Measurements from ENCODE around the gene PTTG1IP2. TPM values are rescaled to one million over a fixed set of nuclear protein-coding genes. Genes with fewer than 3 reads are reported as not detected.

PTTG1IP2 gene
- total and polyA plus RNA-seq, 7 experiments from 2014 or later: not detected

GRCh38 chr7:90473814-90474213 is 4.4 kb downstream of the PTTG1IP2 start:
- no peaks in the 10 kb centered on the region for H3K4me1 ChIP-seq (ENCODE audit: control insufficient read depth in 2 of 2, insufficient read depth in 2 of 2, low read length in 2 of 2)
- CTCF ChIA-PET: no interaction called here
- H3K36me3 ChIP-seq (ENCODE audit: control insufficient read depth in 2 of 3, insufficient read depth in 3 of 3, low read length in 3 of 3): no peaks in the 10 kb centered on the region
- peaks cover 4 to 44% (median 24%) of the 10 kb centered on the region in 5 donors for H3K27me3 Mint-ChIP-seq
- H3K4me3 Mint-ChIP-seq: no peak overlapping the region
- DNase-seq: no peak
- no peak overlapping the region for H3K27ac ChIP-seq (ENCODE audit: low read depth, low read length)
- intact Hi-C loops (cut with micrococcal nuclease): no loop called here
- no peak overlapping the region for H3K4me3 ChIP-seq (ENCODE audit: low read length)
- H3K27me3 ChIP-seq (ENCODE audit: control insufficient read depth in 2 of 2, insufficient read depth in 2 of 2, low read length in 2 of 2): peaks cover 0 to 4% of the 10 kb centered on the region in 2 donors
- no peaks in the 10 kb centered on the region for H3K9me3 ChIP-seq (ENCODE audit: control insufficient read depth in 2 of 3, low read length in 3 of 3)
- POLR2A ChIA-PET: no interaction called here
- ATAC-seq: no peak
- H3K27ac Mint-ChIP-seq: no peak overlapping the region
- peaks cover 0 to 2% (median 0%) of the 10 kb centered on the region in 7 donors for H3K4me1 Mint-ChIP-seq
- H3K36me3 Mint-ChIP-seq: peaks cover 0 to 5% (median 0%) of the 10 kb centered on the region in 5 donors
- peaks cover 0 to 3% (median 0%) of the 10 kb centered on the region in 11 donors for H3K9me3 Mint-ChIP-seq

- ChIA-PET POLR2A (no interaction called here), CTCF (no interaction called here)
- Mint-ChIP-seq H3K9me3 (peaks cover 0 to 3% (median 0%) of the 10 kb centered on the region in 11 donors), H3K27ac (no peak overlapping the region), H3K27me3 (peaks cover 4 to 40% (median 24%) of the 10 kb centered on the region in 5 donors), H3K36me3 (peaks cover 0 to 5% (median 0%) of the 10 kb centered on the region in 5 donors), H3K4me1 (peaks cover 0 to 2% (median 0%) of the 10 kb centered on the region in 7 donors), H3K4me3 (no peak overlapping the region)
- Histone ChIP-seq H3K27ac (ENCODE audit: low read depth, low read length) (no peak overlapping the region), H3K4me1 (ENCODE audit: control insufficient read depth in 2 of 2, insufficient read depth in 2 of 2, low read length in 2 of 2) (no peaks in the 10 kb centered on the region), H3K9me3 (ENCODE audit: control insufficient read depth in 2 of 3, low read length in 3 of 3) (no peaks in the 10 kb centered on the region), H3K4me3 (ENCODE audit: low read length) (no peak overlapping the region), H3K36me3 (ENCODE audit: control insufficient read depth in 2 of 3, insufficient read depth in 3 of 3, low read length in 3 of 3) (no peaks in the 10 kb centered on the region), H3K27me3 (ENCODE audit: control insufficient read depth in 2 of 2, insufficient read depth in 2 of 2, low read length in 2 of 2) (peaks cover 0 to 4% of the 10 kb centered on the region in 2 donors)
- intact Hi-C loops (cut with micrococcal nuclease): no loop called here
- no peak for ATAC-seq
- no peak for DNase-seq
Observed at GRCh38 chr7:90474284-90475210, 5.1 kb downstream of the PTTG1IP2 start.

- no peak overlapping the region for H3K27ac Mint-ChIP-seq
- Histone ChIP-seq H3K27me3 (ENCODE audit: control insufficient read depth in 2 of 2, insufficient read depth in 2 of 2, low read length in 2 of 2) (peaks cover 0 to 2% of the 10 kb centered on the region in 2 donors), H3K4me3 (ENCODE audit: low read length) (no peak overlapping the region), H3K27ac (ENCODE audit: low read depth, low read length) (no peak overlapping the region), H3K9me3 (ENCODE audit: control insufficient read depth in 2 of 3, low read length in 3 of 3) (no peaks in the 10 kb centered on the region), H3K4me1 (ENCODE audit: control insufficient read depth in 2 of 2, insufficient read depth in 2 of 2, low read length in 2 of 2) (no peaks in the 10 kb centered on the region), H3K36me3 (ENCODE audit: control insufficient read depth in 2 of 3, insufficient read depth in 3 of 3, low read length in 3 of 3) (no peaks in the 10 kb centered on the region)
- ChIA-PET CTCF (no interaction called here), POLR2A (no interaction called here)
- H3K4me1 Mint-ChIP-seq: no peaks in the 10 kb centered on the region
- H3K27me3 Mint-ChIP-seq: peaks cover 7 to 19% (median 12%) of the 10 kb centered on the region in 5 donors
- H3K4me3 Mint-ChIP-seq: no peak overlapping the region
- no peak for DNase-seq
- H3K9me3 Mint-ChIP-seq: peaks cover 0 to 2% (median 0%) of the 10 kb centered on the region in 11 donors
- intact Hi-C loops (cut with micrococcal nuclease): no loop called here
- ATAC-seq: no peak
- no peaks in the 10 kb centered on the region for H3K36me3 Mint-ChIP-seq
Observed at GRCh38 chr7:90483251-90483650, 13.8 kb downstream of the PTTG1IP2 start.

- DNase-seq: no peak
- intact Hi-C loops (cut with micrococcal nuclease): no loop called here
- Histone ChIP-seq H3K36me3 (ENCODE audit: control insufficient read depth in 2 of 3, insufficient read depth in 3 of 3, low read length in 3 of 3) (no peaks in the 10 kb centered on the region), H3K27me3 (ENCODE audit: control insufficient read depth in 2 of 2, insufficient read depth in 2 of 2, low read length in 2 of 2) (peaks cover 0 to 2% of the 10 kb centered on the region in 2 donors), H3K4me1 (ENCODE audit: control insufficient read depth in 2 of 2, insufficient read depth in 2 of 2, low read length in 2 of 2) (no peaks in the 10 kb centered on the region), H3K27ac (ENCODE audit: low read depth, low read length) (no peak overlapping the region), H3K9me3 (ENCODE audit: control insufficient read depth in 2 of 3, low read length in 3 of 3) (no peaks in the 10 kb centered on the region), H3K4me3 (ENCODE audit: low read length) (no peak overlapping the region)
- H3K27ac Mint-ChIP-seq: no peak overlapping the region
- H3K36me3 Mint-ChIP-seq: no peaks in the 10 kb centered on the region
- no peak overlapping the region for H3K4me3 Mint-ChIP-seq
- H3K9me3 Mint-ChIP-seq: peaks cover 0 to 2% (median 0%) of the 10 kb centered on the region in 11 donors
- ATAC-seq: no peak
- peaks cover 7 to 25% (median 18%) of the 10 kb centered on the region in 5 donors for H3K27me3 Mint-ChIP-seq
- POLR2A ChIA-PET: no interaction called here
- CTCF ChIA-PET: no interaction called here
- H3K4me1 Mint-ChIP-seq: no peaks in the 10 kb centered on the region
Observed at GRCh38 chr7:90484706-90485105, 15.3 kb downstream of the PTTG1IP2 start.

- intact Hi-C loops (cut with micrococcal nuclease): no loop called here
- H3K27me3 ChIP-seq (ENCODE audit: control insufficient read depth in 2 of 2, insufficient read depth in 2 of 2, low read length in 2 of 2): peaks cover 0 to 2% of the 10 kb centered on the region in 2 donors
- Mint-ChIP-seq H3K4me3 (no peak overlapping the region), H3K36me3 (no peaks in the 10 kb centered on the region), H3K9me3 (peaks cover 0 to 2% (median 0%) of the 10 kb centered on the region in 11 donors), H3K27ac (no peak overlapping the region), H3K27me3 (peaks cover 7 to 24% (median 18%) of the 10 kb centered on the region in 5 donors), H3K4me1 (no peaks in the 10 kb centered on the region)
- no peak overlapping the region for H3K27ac ChIP-seq (ENCODE audit: low read depth, low read length)
- H3K4me1 ChIP-seq (ENCODE audit: control insufficient read depth in 2 of 2, insufficient read depth in 2 of 2, low read length in 2 of 2): no peaks in the 10 kb centered on the region
- no peak overlapping the region for H3K4me3 ChIP-seq (ENCODE audit: low read length)
- ChIA-PET CTCF (no interaction called here), POLR2A (no interaction called here)
- ATAC-seq (no peak), DNase-seq (no peak)
- no peaks in the 10 kb centered on the region for H3K9me3 ChIP-seq (ENCODE audit: control insufficient read depth in 2 of 3, low read length in 3 of 3)
- H3K36me3 ChIP-seq (ENCODE audit: control insufficient read depth in 2 of 3, insufficient read depth in 3 of 3, low read length in 3 of 3): no peaks in the 10 kb centered on the region
Observed at GRCh38 chr7:90485734-90486316, 16.4 kb downstream of the PTTG1IP2 start.

GRCh38 chr7:90487808-90488207 is 18.4 kb downstream of the PTTG1IP2 start:
- Histone ChIP-seq H3K27me3 (ENCODE audit: control insufficient read depth in 2 of 2, insufficient read depth in 2 of 2, low read length in 2 of 2) (peaks cover 0 to 2% of the 10 kb centered on the region in 2 donors), H3K4me3 (ENCODE audit: low read length) (no peak overlapping the region), H3K9me3 (ENCODE audit: control insufficient read depth in 2 of 3, low read length in 3 of 3) (no peaks in the 10 kb centered on the region), H3K27ac (ENCODE audit: low read depth, low read length) (no peak overlapping the region), H3K4me1 (ENCODE audit: control insufficient read depth in 2 of 2, insufficient read depth in 2 of 2, low read length in 2 of 2) (no peaks in the 10 kb centered on the region), H3K36me3 (ENCODE audit: control insufficient read depth in 2 of 3, insufficient read depth in 3 of 3, low read length in 3 of 3) (no peaks in the 10 kb centered on the region)
- H3K9me3 Mint-ChIP-seq: peaks cover 0 to 2% (median 0%) of the 10 kb centered on the region in 11 donors
- DNase-seq (no peak), ATAC-seq (no peak)
- no peaks in the 10 kb centered on the region for H3K4me1 Mint-ChIP-seq
- intact Hi-C loops (cut with micrococcal nuclease): no loop called here
- H3K27ac Mint-ChIP-seq: no peak overlapping the region
- peaks cover 7 to 24% (median 18%) of the 10 kb centered on the region in 5 donors for H3K27me3 Mint-ChIP-seq
- no peak overlapping the region for H3K4me3 Mint-ChIP-seq
- CTCF ChIA-PET: no interaction called here
- POLR2A ChIA-PET: no interaction called here
- no peaks in the 10 kb centered on the region for H3K36me3 Mint-ChIP-seq

All from naive thymus-derived CD4-positive, alpha-beta T cell (primary cell).